Mesendoderm (in vitro differentiated cells): Measurements from ENCODE around the gene TAPBPL. TPM values are rescaled to one million over a fixed set of nuclear protein-coding genes. Genes with fewer than 3 reads are reported as not detected.

Source experiments
- DNase-seq: peaks from one replicate; pipeline ENCODE4 v3.0.0; 2013
- H2AK5ac ChIP-seq: 2 replicates; pipeline ENCODE4 v1.6.1; 2013; ENCODE audit warnings: low read length, inconsistent platforms
- H2BK120ac ChIP-seq: 2 replicates; pipeline ENCODE4 v1.6.1; 2013; ENCODE audit warnings: low read depth, mild to moderate bottlenecking, low read length, moderate library complexity, mixed read lengths
- H2BK15ac ChIP-seq: replicated peaks from 2 replicates; pipeline ENCODE4 v1.6.1; 2013; ENCODE audit warnings: low read depth, mild to moderate bottlenecking, moderate library complexity
- H2BK5ac ChIP-seq: 2 replicates; pipeline ENCODE4 v1.6.1; 2013; ENCODE audit warnings: low read length, inconsistent platforms
- H3K18ac ChIP-seq: 2 replicates; pipeline ENCODE4 v1.6.1; 2013; ENCODE audit warnings: mild to moderate bottlenecking, low read length, mixed read lengths
- H3K23ac ChIP-seq: one replicate; pipeline ENCODE4 v1.6.1; 2013; ENCODE audit warnings: low read length
- H3K27ac ChIP-seq: 2 replicates; pipeline ENCODE4 v1.5.1; 2013; ENCODE audit warnings: low read depth, mild to moderate bottlenecking, inconsistent platforms, low read length, moderate library complexity
- H3K27me3 ChIP-seq: 2 replicates; pipeline ENCODE4 v1.6.1; 2013; ENCODE audit warnings: low read length, control low read depth, mild to moderate bottlenecking, inconsistent platforms; ENCODE audit not compliant: insufficient read depth, poor library complexity
- H3K36me3 ChIP-seq: 2 replicates; pipeline ENCODE4 v1.6.1; 2013; ENCODE audit warnings: low read length, inconsistent platforms; ENCODE audit not compliant: control insufficient read depth, insufficient read depth
- H3K4ac ChIP-seq: one replicate; pipeline ENCODE4 v1.6.1; 2013; ENCODE audit warnings: low read depth, mild to moderate bottlenecking, low read length, moderate library complexity
- H3K4me1 ChIP-seq: 2 replicates; pipeline ENCODE4 v1.6.1; 2013; ENCODE audit warnings: low read depth, low read length, inconsistent platforms; ENCODE audit not compliant: control insufficient read depth
- H3K4me2 ChIP-seq: 2 replicates; pipeline ENCODE4 v1.6.1; 2013; ENCODE audit warnings: low read length
- H3K4me3 ChIP-seq: 2 replicates; pipeline ENCODE4 v1.5.1; 2013; ENCODE audit warnings: mild to moderate bottlenecking, low read length
- H3K56ac ChIP-seq: one replicate; pipeline ENCODE4 v1.6.1; 2013; ENCODE audit warnings: low read length
- H3K79me1 ChIP-seq: 2 replicates; pipeline ENCODE4 v1.6.1; 2013; ENCODE audit warnings: low read length, inconsistent platforms
- H3K79me2 ChIP-seq: 2 replicates; pipeline ENCODE4 v1.6.1; 2013; ENCODE audit warnings: mild to moderate bottlenecking, low read length; ENCODE audit not compliant: control insufficient read depth, insufficient read depth
- H3K9ac ChIP-seq: 2 replicates; pipeline ENCODE4 v1.6.1; 2013; ENCODE audit warnings: low read length, inconsistent platforms
- H4K5ac ChIP-seq: one replicate; pipeline ENCODE4 v1.6.1; 2013; ENCODE audit warnings: low read length
- H4K8ac ChIP-seq: one replicate; pipeline ENCODE4 v1.6.1; 2013; ENCODE audit warnings: low read depth, mild to moderate bottlenecking, control low read depth, low read length, moderate library complexity
- WGBS: extraction: QIAGEN DNeasy Blood & Tissue Kit; methylation state at CpG from one replicate; pipeline ENCODE4 v1.1.7; 2013; ENCODE audit warnings: low lambda C conversion rate, missing lambda C conversion rate; ENCODE audit not compliant: insufficient coverage; ENCODE audit errors: extremely low coverage; 5-methylcytosine and 5-hydroxymethylcytosine counted together
- polyA plus RNA-seq, 2 experiments: library from polyadenylated mRNA; stranded (reverse); fragments of 200-250 nt; gene quantifications; one replicate each; pipeline ENCODE4 v1.2.3, GENCODE V29; 2013

TAPBPL gene
- polyA plus RNA-seq (2013, experiment 1 of 2), result 0.35 TPM
- polyA plus RNA-seq (2013, experiment 2 of 2), result 0.46 TPM

DNA sequence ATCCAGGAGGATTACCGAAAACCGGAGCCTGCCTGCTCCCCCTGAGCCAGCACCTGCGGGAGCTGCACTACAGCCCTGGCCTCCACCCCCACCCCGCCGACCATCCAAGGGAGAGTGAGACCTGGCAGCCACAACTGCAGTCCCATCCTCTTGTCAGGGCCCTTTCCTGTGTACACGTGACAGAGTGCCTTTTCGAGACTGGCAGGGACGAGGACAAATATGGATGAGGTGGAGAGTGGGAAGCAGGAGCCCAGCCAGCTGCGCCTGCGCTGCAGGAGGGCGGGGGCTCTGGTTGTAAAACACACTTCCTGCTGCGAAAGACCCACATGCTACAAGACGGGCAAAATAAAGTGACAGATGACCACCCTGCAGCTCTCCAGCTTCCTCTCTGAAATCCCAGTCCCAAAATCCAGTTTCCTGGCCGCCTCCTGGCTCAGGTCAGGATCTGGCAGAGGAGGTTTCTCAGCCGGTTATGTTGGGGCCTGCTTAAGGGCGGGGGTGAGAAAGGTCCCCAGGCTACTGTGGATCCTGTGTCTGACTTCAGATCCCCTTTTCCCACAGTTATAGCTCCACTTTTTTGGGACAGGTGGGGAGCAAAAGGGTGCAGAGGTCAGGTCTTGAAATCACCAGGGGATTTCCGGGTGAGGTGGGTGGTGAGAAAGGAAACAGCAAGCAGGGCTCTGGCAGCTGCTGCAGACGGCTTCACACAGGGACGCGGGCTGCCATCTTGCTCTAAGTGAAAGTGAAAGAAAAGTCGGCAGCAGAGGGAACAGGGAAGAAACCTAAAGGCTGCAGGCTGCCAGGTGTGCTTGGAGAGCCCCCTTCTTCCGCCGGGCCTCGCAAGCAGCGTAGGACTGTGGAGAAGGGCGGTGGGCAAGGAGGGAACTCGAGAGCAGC is at the start of gene TAPBPL:
Gene TAPBPL, plus strand, starts transcription at position 695 of the 897 bp plus-strand sequence. CDS start 207 bp downstream, outside the sequence.
- Histone ChIP-seq H3K79me2 (no peaks in the 10 kb centered on the region), H3K9ac (peak within 1 kb of the TSS; percentile 44), H4K5ac (no peak within 1 kb of the TSS), H3K23ac (peak within 1 kb of the TSS; percentile 80), H2BK15ac (no peak within 1 kb of the TSS), H3K79me1 (no peaks in the 10 kb centered on the region), H3K56ac (peak within 1 kb of the TSS; percentile 83), H2BK120ac (no peak within 1 kb of the TSS), H3K4me2 (peak within 1 kb of the TSS; percentile 30), H3K27me3 (no peaks in the 10 kb centered on the region), H3K4me3 (no peak within 1 kb of the TSS), H4K8ac (peak within 1 kb of the TSS; percentile 89), H3K36me3 (no peaks in the 10 kb centered on the region), H3K18ac (peak within 1 kb of the TSS; percentile 34), H3K27ac (peak within 1 kb of the TSS; percentile 68), H3K4ac (peak within 1 kb of the TSS; percentile 21), H2AK5ac (peak within 1 kb of the TSS; percentile 43), H2BK5ac (peak within 1 kb of the TSS; percentile 64), H3K4me1 (peaks cover 22% of the 10 kb centered on the region)
- peak; percentile 74 for DNase-seq
- WGBS, result no CpG with 5 or more reads among the region's 27 CpGs

- Histone ChIP-seq H3K27ac (no peak overlapping the region), H3K56ac (no peak overlapping the region), H3K79me1 (no peaks in the 10 kb centered on the region), H3K9ac (no peak overlapping the region), H2BK120ac (no peak overlapping the region), H3K4ac (no peak overlapping the region), H2BK15ac (no peak overlapping the region), H3K36me3 (no peaks in the 10 kb centered on the region), H4K5ac (no peak overlapping the region), H3K27me3 (no peaks in the 10 kb centered on the region), H2AK5ac (no peak overlapping the region), H3K18ac (no peak overlapping the region), H3K79me2 (no peaks in the 10 kb centered on the region), H3K4me3 (no peak overlapping the region), H3K4me1 (no peaks in the 10 kb centered on the region), H4K8ac (no peak overlapping the region), H3K23ac (no peak overlapping the region), H2BK5ac (no peak overlapping the region), H3K4me2 (no peak overlapping the region)
- no peak for DNase-seq
- no CpG with 5 or more reads among the region's 5 CpGs for WGBS
Observed at GRCh38 chr12:6404390-6404789, 47.5 kb upstream of the TAPBPL start.

DNA sequence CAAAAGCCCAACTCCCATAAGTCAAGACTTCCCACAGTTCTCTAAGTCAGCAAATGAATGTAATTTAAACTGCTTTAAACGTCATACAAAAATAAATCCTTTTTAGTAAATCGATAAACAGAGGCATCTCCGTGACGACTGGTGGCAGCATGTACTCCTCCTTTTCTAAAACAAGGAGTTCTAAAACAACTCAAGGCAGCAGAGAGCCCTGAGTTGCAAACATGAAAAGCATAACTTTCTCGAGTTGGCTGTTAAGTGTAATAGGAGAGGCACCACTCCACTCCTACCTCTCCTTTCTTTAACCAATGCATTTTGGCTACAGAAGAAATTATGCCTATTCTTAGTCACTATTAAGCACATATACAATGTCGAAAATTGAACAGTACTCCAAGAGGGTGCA is 45.9 kb upstream of the TAPBPL start:
- no peak overlapping the region for H3K4me2 ChIP-seq
- H3K36me3 ChIP-seq, result no peaks in the 10 kb centered on the region
- no CpG with 5 or more reads among the region's 6 CpGs for WGBS
- no peak overlapping the region for H2BK5ac ChIP-seq
- no peak overlapping the region for H3K56ac ChIP-seq
- no peak overlapping the region for H2AK5ac ChIP-seq
- H3K9ac ChIP-seq, result no peak overlapping the region
- no peak overlapping the region for H4K5ac ChIP-seq
- no peaks in the 10 kb centered on the region for H3K79me2 ChIP-seq
- H2BK120ac ChIP-seq, result no peak overlapping the region
- H3K27me3 ChIP-seq, result no peaks in the 10 kb centered on the region
- H3K18ac ChIP-seq, result no peak overlapping the region
- no peak overlapping the region for H4K8ac ChIP-seq
- no peak overlapping the region for H3K4ac ChIP-seq
- no peak for DNase-seq
- no peak overlapping the region for H2BK15ac ChIP-seq
- H3K4me1 ChIP-seq, result no peaks in the 10 kb centered on the region
- H3K79me1 ChIP-seq, result no peaks in the 10 kb centered on the region
- H3K27ac ChIP-seq, result no peak overlapping the region
- H3K4me3 ChIP-seq, result no peak overlapping the region
- H3K23ac ChIP-seq, result no peak overlapping the region

GRCh38 chr12:6407236-6407954 is 44.4 kb upstream of the TAPBPL start:
- H3K4me1 ChIP-seq, result no peaks in the 10 kb centered on the region
- no peaks in the 10 kb centered on the region for H3K27me3 ChIP-seq
- no peak overlapping the region for H3K18ac ChIP-seq
- no peak overlapping the region for H2AK5ac ChIP-seq
- H3K27ac ChIP-seq, result no peak overlapping the region
- H4K5ac ChIP-seq, result no peak overlapping the region
- no peaks in the 10 kb centered on the region for H3K36me3 ChIP-seq
- no peak overlapping the region for H3K9ac ChIP-seq
- no CpG with 5 or more reads among the region's 10 CpGs for WGBS
- no peak overlapping the region for H4K8ac ChIP-seq
- H3K79me1 ChIP-seq, result no peaks in the 10 kb centered on the region
- no peak overlapping the region for H3K4me3 ChIP-seq
- DNase-seq, result no peak
- no peak overlapping the region for H3K4me2 ChIP-seq
- H2BK5ac ChIP-seq, result no peak overlapping the region
- no peak overlapping the region for H3K23ac ChIP-seq
- H3K4ac ChIP-seq, result no peak overlapping the region
- no peak overlapping the region for H2BK120ac ChIP-seq
- H2BK15ac ChIP-seq, result no peak overlapping the region
- no peaks in the 10 kb centered on the region for H3K79me2 ChIP-seq
- H3K56ac ChIP-seq, result no peak overlapping the region

- no peak overlapping the region for H4K8ac ChIP-seq
- no CpG with 5 or more reads among the region's 3 CpGs for WGBS
- no peak overlapping the region for H3K18ac ChIP-seq
- H2BK15ac ChIP-seq, result no peak overlapping the region
- H3K79me1 ChIP-seq, result no peaks in the 10 kb centered on the region
- no peak overlapping the region for H4K5ac ChIP-seq
- H3K56ac ChIP-seq, result no peak overlapping the region
- H3K4me1 ChIP-seq, result no peaks in the 10 kb centered on the region
- H3K36me3 ChIP-seq, result no peaks in the 10 kb centered on the region
- DNase-seq, result no peak
- H2AK5ac ChIP-seq, result no peak overlapping the region
- H3K4me3 ChIP-seq, result no peak overlapping the region
- H3K9ac ChIP-seq, result no peak overlapping the region
- H3K4me2 ChIP-seq, result no peak overlapping the region
- no peaks in the 10 kb centered on the region for H3K79me2 ChIP-seq
- no peak overlapping the region for H2BK120ac ChIP-seq
- no peaks in the 10 kb centered on the region for H3K27me3 ChIP-seq
- no peak overlapping the region for H3K4ac ChIP-seq
- no peak overlapping the region for H2BK5ac ChIP-seq
- no peak overlapping the region for H3K23ac ChIP-seq
- no peak overlapping the region for H3K27ac ChIP-seq
Observed at GRCh38 chr12:6416596-6416995, 35.2 kb upstream of the TAPBPL start.
